K562 (cell line): Measurements from ENCODE around the gene ERMARD. TPM values are rescaled to one million over a fixed set of nuclear protein-coding genes. Genes with fewer than 3 reads are reported as not detected.

Experiments
- HDAC1 ChIP-seq, 2 experiments: fragments of 450-650 bp; IDR thresholded peaks; 2 replicates each; pipeline ENCODE4 v1.6.1; 2016 to 2017; ENCODE audit warnings: inconsistent platforms in 1 of 2, mild to moderate bottlenecking in 1 of 2, moderate library complexity in 1 of 2
- KHSRP ChIP-seq: fragments of 450-650 bp; IDR thresholded peaks from 2 replicates; pipeline ENCODE4 v1.6.1; 2017
- NFE2L1 ChIP-seq: fragments of 450-650 bp; IDR thresholded peaks from 2 replicates; pipeline ENCODE4 v1.6.1; 2016; ENCODE audit warnings: missing genetic modification characterization, low read depth, mild to moderate bottlenecking, missing compliant biosample characterization, moderate library complexity, borderline replicate concordance
- NR2C1 ChIP-seq, 2 experiments: fragments of 450-650 bp; IDR thresholded peaks; 2 replicates each; pipeline ENCODE4 v1.6.1; 2017; ENCODE audit warnings: mild to moderate bottlenecking in 2 of 2, antibody characterized with exemption in 1 of 2, inconsistent platforms in 1 of 2, missing compliant biosample characterization in 1 of 2, missing genetic modification characterization in 1 of 2
- SAFB2 ChIP-seq: fragments of 200-400 bp; formaldehyde crosslinking; IDR thresholded peaks from 2 replicates; pipeline ENCODE4 v1.6.1; 2018; ENCODE audit warnings: borderline replicate concordance, low read length, low read depth, moderate library complexity; ENCODE audit not compliant: severe bottlenecking
- SOX6 ChIP-seq: fragments of 450-650 bp; IDR thresholded peaks from 2 replicates; pipeline ENCODE4 v1.6.1; 2014; ENCODE audit warnings: mild to moderate bottlenecking
- polyA plus RNA-seq, 8 experiments: library from polyadenylated mRNA; depleted of rRNA in 4 of 8; stranded (reverse) in 5 of 8; unstranded in 3 of 8; fragments of >200 nt; fragmentation: Nextera tagmentation in 2 of 8; fragmentation: Illumina TruSeq in 1 of 8; extraction: Ambion mirVana in 2 of 8; extraction: Trizol in 1 of 8; gene quantifications; 2 replicates each; pipeline versions ENCODE4 v1.2.1 to v1.2.3, GENCODE V29; 2011 to 2014; ENCODE audit warnings: inconsistent platforms in 1 of 8, missing spikeins in 1 of 8
- total RNA-seq, 7 experiments: library from RNA; depleted of rRNA in 6 of 7; stranded (reverse); fragments of >200 nt in 6 of 7; fragmentation: Illumina TruSeq in 2 of 7; extraction: Trizol in 2 of 7; gene quantifications; 2 replicates each; pipeline versions ENCODE4 v1.2.1 to v1.2.3, GENCODE V29; 2011 to 2021; ENCODE audit warnings: low replicate concordance in 1 of 7
- TF ChIP-seq, protein P1 (sequence below): fragments of 450-650 bp; IDR thresholded peaks from 2 replicates; pipeline ENCODE4 v1.6.1; 2014; ENCODE audit warnings: low read depth, mild to moderate bottlenecking, moderate library complexity, borderline replicate concordance
- TF ChIP-seq, protein P2 (sequence below): fragments of 450-650 bp; IDR thresholded peaks from 2 replicates; pipeline ENCODE4 v1.6.1; 2016; ENCODE audit warnings: mild to moderate bottlenecking, moderate library complexity
- TF ChIP-seq, protein P3 (sequence below), 2 experiments: fragments of 250-450 bp in 1 of 2; fragments of 450-650 bp in 1 of 2; sonication (Bioruptor Pico) in 1 of 2; IDR thresholded peaks; 2 replicates each; pipeline versions ENCODE4 v1.6.1 to v1.8.0; 2016 to 2021; ENCODE audit warnings: mild to moderate bottlenecking in 2 of 2, moderate library complexity in 2 of 2, missing compliant biosample characterization in 1 of 2, missing genetic modification characterization in 1 of 2
- TF ChIP-seq, protein P4 (sequence below): sonication (generic); formaldehyde crosslinking; IDR thresholded peaks from 2 replicates; pipeline ENCODE4 v1.8.1; 2022; ENCODE audit warnings: missing genetic modification reagents

ERMARD gene
- total and polyA plus RNA-seq, 9 of the 15 experiments (the other 6 are each of a cell fraction or from before 2014, with no cell fraction given) = 14.5 to 68.6 (median 27.7) TPM

DNA sequence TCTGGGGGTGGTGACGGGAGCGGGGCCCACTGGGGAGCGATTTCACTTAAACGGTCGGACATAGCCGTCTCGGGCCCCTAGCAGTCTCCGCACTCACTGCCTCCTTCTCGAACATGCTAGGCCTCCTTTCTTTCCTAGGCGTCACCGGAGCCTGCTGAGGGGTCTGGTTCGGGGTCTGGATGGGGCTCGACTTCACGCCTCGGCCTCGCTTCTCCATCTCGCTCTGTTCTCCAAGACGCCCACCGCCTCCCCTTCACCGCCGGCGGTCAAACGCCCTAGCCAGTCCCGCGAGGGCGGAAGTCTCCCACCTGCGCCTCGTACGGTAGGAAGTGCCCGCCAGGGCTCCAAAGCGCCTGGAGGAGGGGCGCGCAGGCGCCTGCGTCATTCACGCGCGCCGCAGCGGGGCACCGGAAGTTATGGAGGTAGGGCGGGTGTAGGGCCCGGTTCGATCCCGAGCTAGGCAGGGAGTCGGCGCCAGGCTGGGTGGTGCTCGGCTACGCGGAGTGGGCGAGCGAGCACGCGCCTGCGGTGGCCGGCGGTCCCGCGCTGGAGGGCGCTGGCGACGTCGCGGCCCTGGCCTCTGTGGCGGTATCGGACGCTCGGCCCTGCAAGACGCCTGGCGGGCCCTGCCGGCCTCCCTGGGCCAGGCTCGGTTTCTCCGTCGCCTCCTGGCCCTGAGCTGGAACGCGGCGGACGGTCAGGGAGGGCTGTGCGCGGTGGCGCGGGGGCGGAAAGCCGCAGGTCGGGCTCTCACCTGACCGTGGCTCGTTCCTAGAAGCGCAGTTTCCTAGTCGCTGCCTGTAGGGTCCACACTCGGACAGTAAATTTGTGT lies at the start of gene ERMARD, which contains the start of gene DYNLT2 (continued):
- TF ChIP-seq, protein P1, sequence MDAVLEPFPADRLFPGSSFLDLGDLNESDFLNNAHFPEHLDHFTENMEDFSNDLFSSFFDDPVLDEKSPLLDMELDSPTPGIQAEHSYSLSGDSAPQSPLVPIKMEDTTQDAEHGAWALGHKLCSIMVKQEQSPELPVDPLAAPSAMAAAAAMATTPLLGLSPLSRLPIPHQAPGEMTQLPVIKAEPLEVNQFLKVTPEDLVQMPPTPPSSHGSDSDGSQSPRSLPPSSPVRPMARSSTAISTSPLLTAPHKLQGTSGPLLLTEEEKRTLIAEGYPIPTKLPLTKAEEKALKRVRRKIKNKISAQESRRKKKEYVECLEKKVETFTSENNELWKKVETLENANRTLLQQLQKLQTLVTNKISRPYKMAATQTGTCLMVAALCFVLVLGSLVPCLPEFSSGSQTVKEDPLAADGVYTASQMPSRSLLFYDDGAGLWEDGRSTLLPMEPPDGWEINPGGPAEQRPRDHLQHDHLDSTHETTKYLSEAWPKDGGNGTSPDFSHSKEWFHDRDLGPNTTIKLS = peak; percentile 81
- peak; percentile 82 for TF ChIP-seq SOX6
- TF ChIP-seq KHSRP = peak; percentile 76
- TF ChIP-seq HDAC1 (IDR thresholded peaks at IDR 0.05) = peak in 1 of 2 experiments; percentile 85; a peak in 2 of 4 replicates
- TF ChIP-seq NR2C1 (IDR thresholded peaks at IDR 0.05) = no peak
- peak; percentile 53; the same call in 1 of the 2 replicates for TF ChIP-seq NR2C1 (tag; IDR thresholded peaks at IDR 0.05)
- TF ChIP-seq SAFB2 = no peak
- TF ChIP-seq, protein P2, sequence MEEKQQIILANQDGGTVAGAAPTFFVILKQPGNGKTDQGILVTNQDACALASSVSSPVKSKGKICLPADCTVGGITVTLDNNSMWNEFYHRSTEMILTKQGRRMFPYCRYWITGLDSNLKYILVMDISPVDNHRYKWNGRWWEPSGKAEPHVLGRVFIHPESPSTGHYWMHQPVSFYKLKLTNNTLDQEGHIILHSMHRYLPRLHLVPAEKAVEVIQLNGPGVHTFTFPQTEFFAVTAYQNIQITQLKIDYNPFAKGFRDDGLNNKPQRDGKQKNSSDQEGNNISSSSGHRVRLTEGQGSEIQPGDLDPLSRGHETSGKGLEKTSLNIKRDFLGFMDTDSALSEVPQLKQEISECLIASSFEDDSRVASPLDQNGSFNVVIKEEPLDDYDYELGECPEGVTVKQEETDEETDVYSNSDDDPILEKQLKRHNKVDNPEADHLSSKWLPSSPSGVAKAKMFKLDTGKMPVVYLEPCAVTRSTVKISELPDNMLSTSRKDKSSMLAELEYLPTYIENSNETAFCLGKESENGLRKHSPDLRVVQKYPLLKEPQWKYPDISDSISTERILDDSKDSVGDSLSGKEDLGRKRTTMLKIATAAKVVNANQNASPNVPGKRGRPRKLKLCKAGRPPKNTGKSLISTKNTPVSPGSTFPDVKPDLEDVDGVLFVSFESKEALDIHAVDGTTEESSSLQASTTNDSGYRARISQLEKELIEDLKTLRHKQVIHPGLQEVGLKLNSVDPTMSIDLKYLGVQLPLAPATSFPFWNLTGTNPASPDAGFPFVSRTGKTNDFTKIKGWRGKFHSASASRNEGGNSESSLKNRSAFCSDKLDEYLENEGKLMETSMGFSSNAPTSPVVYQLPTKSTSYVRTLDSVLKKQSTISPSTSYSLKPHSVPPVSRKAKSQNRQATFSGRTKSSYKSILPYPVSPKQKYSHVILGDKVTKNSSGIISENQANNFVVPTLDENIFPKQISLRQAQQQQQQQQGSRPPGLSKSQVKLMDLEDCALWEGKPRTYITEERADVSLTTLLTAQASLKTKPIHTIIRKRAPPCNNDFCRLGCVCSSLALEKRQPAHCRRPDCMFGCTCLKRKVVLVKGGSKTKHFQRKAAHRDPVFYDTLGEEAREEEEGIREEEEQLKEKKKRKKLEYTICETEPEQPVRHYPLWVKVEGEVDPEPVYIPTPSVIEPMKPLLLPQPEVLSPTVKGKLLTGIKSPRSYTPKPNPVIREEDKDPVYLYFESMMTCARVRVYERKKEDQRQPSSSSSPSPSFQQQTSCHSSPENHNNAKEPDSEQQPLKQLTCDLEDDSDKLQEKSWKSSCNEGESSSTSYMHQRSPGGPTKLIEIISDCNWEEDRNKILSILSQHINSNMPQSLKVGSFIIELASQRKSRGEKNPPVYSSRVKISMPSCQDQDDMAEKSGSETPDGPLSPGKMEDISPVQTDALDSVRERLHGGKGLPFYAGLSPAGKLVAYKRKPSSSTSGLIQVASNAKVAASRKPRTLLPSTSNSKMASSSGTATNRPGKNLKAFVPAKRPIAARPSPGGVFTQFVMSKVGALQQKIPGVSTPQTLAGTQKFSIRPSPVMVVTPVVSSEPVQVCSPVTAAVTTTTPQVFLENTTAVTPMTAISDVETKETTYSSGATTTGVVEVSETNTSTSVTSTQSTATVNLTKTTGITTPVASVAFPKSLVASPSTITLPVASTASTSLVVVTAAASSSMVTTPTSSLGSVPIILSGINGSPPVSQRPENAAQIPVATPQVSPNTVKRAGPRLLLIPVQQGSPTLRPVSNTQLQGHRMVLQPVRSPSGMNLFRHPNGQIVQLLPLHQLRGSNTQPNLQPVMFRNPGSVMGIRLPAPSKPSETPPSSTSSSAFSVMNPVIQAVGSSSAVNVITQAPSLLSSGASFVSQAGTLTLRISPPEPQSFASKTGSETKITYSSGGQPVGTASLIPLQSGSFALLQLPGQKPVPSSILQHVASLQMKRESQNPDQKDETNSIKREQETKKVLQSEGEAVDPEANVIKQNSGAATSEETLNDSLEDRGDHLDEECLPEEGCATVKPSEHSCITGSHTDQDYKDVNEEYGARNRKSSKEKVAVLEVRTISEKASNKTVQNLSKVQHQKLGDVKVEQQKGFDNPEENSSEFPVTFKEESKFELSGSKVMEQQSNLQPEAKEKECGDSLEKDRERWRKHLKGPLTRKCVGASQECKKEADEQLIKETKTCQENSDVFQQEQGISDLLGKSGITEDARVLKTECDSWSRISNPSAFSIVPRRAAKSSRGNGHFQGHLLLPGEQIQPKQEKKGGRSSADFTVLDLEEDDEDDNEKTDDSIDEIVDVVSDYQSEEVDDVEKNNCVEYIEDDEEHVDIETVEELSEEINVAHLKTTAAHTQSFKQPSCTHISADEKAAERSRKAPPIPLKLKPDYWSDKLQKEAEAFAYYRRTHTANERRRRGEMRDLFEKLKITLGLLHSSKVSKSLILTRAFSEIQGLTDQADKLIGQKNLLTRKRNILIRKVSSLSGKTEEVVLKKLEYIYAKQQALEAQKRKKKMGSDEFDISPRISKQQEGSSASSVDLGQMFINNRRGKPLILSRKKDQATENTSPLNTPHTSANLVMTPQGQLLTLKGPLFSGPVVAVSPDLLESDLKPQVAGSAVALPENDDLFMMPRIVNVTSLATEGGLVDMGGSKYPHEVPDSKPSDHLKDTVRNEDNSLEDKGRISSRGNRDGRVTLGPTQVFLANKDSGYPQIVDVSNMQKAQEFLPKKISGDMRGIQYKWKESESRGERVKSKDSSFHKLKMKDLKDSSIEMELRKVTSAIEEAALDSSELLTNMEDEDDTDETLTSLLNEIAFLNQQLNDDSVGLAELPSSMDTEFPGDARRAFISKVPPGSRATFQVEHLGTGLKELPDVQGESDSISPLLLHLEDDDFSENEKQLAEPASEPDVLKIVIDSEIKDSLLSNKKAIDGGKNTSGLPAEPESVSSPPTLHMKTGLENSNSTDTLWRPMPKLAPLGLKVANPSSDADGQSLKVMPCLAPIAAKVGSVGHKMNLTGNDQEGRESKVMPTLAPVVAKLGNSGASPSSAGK = peak; percentile 81
- TF ChIP-seq, protein P3, sequence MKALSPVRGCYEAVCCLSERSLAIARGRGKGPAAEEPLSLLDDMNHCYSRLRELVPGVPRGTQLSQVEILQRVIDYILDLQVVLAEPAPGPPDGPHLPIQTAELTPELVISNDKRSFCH (CRISPR knock-in tag; IDR thresholded peaks at IDR 0.05) = no peak
- TF ChIP-seq, protein P3 (tag; IDR thresholded peaks at IDR 0.05) = peak; percentile 72; the same call in 1 of the 2 replicates
- no peak for TF ChIP-seq NFE2L1 (tag)
- TF ChIP-seq, protein P4, sequence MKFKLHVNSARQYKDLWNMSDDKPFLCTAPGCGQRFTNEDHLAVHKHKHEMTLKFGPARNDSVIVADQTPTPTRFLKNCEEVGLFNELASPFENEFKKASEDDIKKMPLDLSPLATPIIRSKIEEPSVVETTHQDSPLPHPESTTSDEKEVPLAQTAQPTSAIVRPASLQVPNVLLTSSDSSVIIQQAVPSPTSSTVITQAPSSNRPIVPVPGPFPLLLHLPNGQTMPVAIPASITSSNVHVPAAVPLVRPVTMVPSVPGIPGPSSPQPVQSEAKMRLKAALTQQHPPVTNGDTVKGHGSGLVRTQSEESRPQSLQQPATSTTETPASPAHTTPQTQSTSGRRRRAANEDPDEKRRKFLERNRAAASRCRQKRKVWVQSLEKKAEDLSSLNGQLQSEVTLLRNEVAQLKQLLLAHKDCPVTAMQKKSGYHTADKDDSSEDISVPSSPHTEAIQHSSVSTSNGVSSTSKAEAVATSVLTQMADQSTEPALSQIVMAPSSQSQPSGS (CRISPR knock-in tag) = no peak
